Measurements from ENCODE around the gene SDHC.

The SDHC gene

GRCh38 chr1:161290779-161291178 lies 23.4 kb upstream of the SDHC start:
- Histone ChIP-seq H3K4me3 (ENCODE audit: low read depth, low read length) (no peak overlapping the region), H3K4me1 (ENCODE audit: control insufficient read depth, insufficient read depth, low read length) (no peaks in the 10 kb centered on the region), H3K36me3 (ENCODE audit: control insufficient read depth in 2 of 2, insufficient read depth in 1 of 2, low read length in 2 of 2) (no peaks in the 10 kb centered on the region), H3K9me3 (ENCODE audit: control insufficient read depth, insufficient read depth, low read depth, low read length) (no peaks in the 10 kb centered on the region), H3K27ac (ENCODE audit: extremely low read depth, low read depth, low read length) (no peak overlapping the region)
- TF ChIP-seq KLF1 (tag by site-specific recombination; IDR thresholded peaks at IDR 0.05), result no peak
- TF ChIP-seq ZNF513 (tag by site-specific recombination; IDR thresholded peaks at IDR 0.05), result peak; percentile 91
- no peak for TF ChIP-seq SETDB1 (IDR thresholded peaks at IDR 0.05; ENCODE audit: insufficient read length, low read length)
- no peak for TF ChIP-seq ZNF37A (tag by site-specific recombination; IDR thresholded peaks at IDR 0.05)
- no peak for TF ChIP-seq ZNF274 (IDR thresholded peaks at IDR 0.05; ENCODE audit: low read length)
- no peak for TF ChIP-seq ZNF274 (tag by site-specific recombination; IDR thresholded peaks at IDR 0.05; ENCODE audit: borderline replicate concordance)
- CTCF ChIA-PET, result interaction anchor here (0.6 to 5.2 kb wide), 36 partner anchors 8 to 731 kb away, joined by 3 to 70 read pairs (median 4); partner anchors contain the start of genes CFAP126, NDUFS2 and TOMM40L
- POLR2A ChIA-PET, result interaction anchor here (1.8 kb wide), 1 partner anchor 23 kb away, joined by 6 read pairs; the partner anchor contains the start of gene SDHC

- H3K4me3 ChIP-seq (ENCODE audit: low read depth, low read length), result no peak overlapping the region
- H3K36me3 ChIP-seq (ENCODE audit: control insufficient read depth in 2 of 2, insufficient read depth in 1 of 2, low read length in 2 of 2), result no peaks in the 10 kb centered on the region
- no peaks in the 10 kb centered on the region for H3K9me3 ChIP-seq (ENCODE audit: control insufficient read depth, insufficient read depth, low read depth, low read length)
- no peaks in the 10 kb centered on the region for H3K4me1 ChIP-seq (ENCODE audit: control insufficient read depth, insufficient read depth, low read length)
- POLR2A ChIA-PET, result no interaction called here
- no peak for TF ChIP-seq ZNF555 (tag by site-specific recombination; conservative IDR thresholded peaks at IDR 0.05)
- CTCF ChIA-PET, result interaction anchor here (1.1 kb wide), 1 partner anchor 77 kb away, joined by 3 read pairs; no protein-coding TSS in a partner anchor
- H3K27ac ChIP-seq (ENCODE audit: extremely low read depth, low read depth, low read length), result no peak overlapping the region
Measured at GRCh38 chr1:161297415-161297814, 16.8 kb upstream of the SDHC start.

GRCh38 chr1:161298116-161298515 lies 16.1 kb upstream of the SDHC start:
- Histone ChIP-seq H3K4me3 (ENCODE audit: low read depth, low read length) (no peak overlapping the region), H3K36me3 (ENCODE audit: control insufficient read depth in 2 of 2, insufficient read depth in 1 of 2, low read length in 2 of 2) (no peaks in the 10 kb centered on the region), H3K27ac (ENCODE audit: extremely low read depth, low read depth, low read length) (no peak overlapping the region), H3K4me1 (ENCODE audit: control insufficient read depth, insufficient read depth, low read length) (no peaks in the 10 kb centered on the region), H3K9me3 (ENCODE audit: control insufficient read depth, insufficient read depth, low read depth, low read length) (no peaks in the 10 kb centered on the region)
- TF ChIP-seq ZNF670 (tag by site-specific recombination; IDR thresholded peaks at IDR 0.05; ENCODE audit: low read depth) (no peak), ZNF114 (tag by site-specific recombination; IDR thresholded peaks at IDR 0.05) (no peak), ZNF112 (tag by site-specific recombination; IDR thresholded peaks at IDR 0.05) (no peak), ZNF48 (tag by site-specific recombination; IDR thresholded peaks at IDR 0.05) (no peak), SP3 (tag by site-specific recombination; IDR thresholded peaks at IDR 0.05) (no peak), PRDM2 (tag by site-specific recombination; IDR thresholded peaks at IDR 0.05; ENCODE audit: borderline replicate concordance) (no peak), ZNF302 (tag by site-specific recombination; IDR thresholded peaks at IDR 0.05; ENCODE audit: low read depth) (no peak)
- ChIA-PET POLR2A (no interaction called here), CTCF (interaction anchor here (1.1 kb wide), 1 partner anchor 76 kb away, joined by 3 read pairs; no protein-coding TSS in a partner anchor)
